WI38 (cell line): Measurements from ENCODE around the gene MOB3A.
A peak's percentile ranks its signal among the peaks of the same experiment; 100 is the strongest.
"Not testable (repeated sequence)": the region's sequence is repeated elsewhere in the genome, so short reads cannot be mapped to it uniquely, and the experiment has no call there.

ENCODE experiments used
- H3K4me3 ChIP-seq: 2 replicates; pipeline ENCODE4 v1.5.1; 2011; ENCODE audit warnings: low read depth, mild to moderate bottlenecking, control low read depth, low read length
- TF ChIP-seq, protein P1 (sequence below): IDR thresholded peaks from 2 replicates; pipeline ENCODE4 v1.5.1; 2012; ENCODE audit warnings: low read depth, mild to moderate bottlenecking, control low read depth, low read length

MOB3A gene

DNA sequence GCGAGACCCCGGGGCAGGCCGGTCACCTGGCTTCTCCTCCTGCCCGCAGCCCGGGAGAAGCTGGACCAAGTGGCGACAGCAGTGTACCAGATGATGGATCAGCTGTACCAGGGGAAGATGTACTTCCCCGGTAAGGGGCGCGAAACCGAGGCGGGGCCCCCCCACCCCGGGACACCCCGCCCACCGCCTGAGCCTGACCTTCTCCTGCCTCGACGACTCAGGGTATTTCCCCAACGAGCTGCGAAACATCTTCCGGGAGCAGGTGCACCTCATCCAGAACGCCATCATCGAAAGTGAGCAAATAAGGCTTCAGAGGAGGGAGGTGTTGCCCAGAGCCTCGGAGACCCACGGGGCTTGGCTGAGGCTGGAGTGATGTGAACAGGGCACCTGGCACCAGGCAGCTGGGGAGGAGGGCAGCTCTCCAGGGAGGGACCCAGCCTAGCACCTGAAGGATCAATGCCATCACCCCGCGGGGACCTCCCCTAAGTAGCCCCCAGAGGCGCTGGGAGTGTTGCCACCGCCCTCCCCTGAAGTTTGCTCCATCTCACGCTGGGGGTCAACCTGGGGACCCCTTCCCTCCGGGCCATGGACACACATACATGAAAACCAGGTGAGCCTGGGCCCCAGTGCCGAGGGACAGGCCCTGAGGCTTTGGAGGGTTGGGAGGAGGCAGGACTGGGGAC lies 1.2 kb upstream of the MOB3A start:
- H3K4me3 ChIP-seq, result peak overlapping the region; percentile 55
- TF ChIP-seq, protein P1, sequence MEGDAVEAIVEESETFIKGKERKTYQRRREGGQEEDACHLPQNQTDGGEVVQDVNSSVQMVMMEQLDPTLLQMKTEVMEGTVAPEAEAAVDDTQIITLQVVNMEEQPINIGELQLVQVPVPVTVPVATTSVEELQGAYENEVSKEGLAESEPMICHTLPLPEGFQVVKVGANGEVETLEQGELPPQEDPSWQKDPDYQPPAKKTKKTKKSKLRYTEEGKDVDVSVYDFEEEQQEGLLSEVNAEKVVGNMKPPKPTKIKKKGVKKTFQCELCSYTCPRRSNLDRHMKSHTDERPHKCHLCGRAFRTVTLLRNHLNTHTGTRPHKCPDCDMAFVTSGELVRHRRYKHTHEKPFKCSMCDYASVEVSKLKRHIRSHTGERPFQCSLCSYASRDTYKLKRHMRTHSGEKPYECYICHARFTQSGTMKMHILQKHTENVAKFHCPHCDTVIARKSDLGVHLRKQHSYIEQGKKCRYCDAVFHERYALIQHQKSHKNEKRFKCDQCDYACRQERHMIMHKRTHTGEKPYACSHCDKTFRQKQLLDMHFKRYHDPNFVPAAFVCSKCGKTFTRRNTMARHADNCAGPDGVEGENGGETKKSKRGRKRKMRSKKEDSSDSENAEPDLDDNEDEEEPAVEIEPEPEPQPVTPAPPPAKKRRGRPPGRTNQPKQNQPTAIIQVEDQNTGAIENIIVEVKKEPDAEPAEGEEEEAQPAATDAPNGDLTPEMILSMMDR, result no peak

DNA sequence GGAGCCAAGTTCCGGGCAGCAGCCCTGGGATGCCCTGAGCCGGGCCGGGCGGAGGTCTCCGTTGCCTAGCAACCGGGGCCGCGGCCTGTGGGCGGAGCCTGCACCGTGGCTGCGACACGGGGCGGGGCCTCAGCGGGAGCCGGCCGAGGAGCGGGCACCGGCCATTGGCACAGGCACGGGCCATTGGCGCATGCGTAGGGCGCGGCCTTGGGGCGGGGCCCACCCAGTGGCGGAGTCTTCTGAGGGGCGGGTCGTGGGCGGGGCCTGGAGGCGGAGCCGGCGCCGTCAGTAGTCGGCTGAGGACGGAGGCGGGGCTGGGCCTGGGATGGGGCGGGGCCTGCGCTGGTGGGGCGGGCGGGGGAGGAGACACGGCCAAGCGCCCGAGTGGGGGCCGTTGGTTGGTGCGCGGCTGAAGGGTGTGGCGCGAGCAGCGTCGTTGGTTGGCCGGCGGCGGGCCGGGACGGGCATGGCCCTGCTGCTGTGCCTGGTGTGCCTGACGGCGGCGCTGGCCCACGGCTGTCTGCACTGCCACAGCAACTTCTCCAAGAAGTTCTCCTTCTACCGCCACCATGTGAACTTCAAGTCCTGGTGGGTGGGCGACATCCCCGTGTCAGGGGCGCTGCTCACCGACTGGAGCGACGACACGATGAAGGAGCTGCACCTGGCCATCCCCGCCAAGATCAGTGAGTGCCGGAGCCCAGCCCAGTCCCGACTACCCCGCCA lies 515 bp upstream of the MOB3A start, which contains the start of gene IZUMO4:
Gene IZUMO4 (plus strand): TSS at position 436 of the 723 bp plus-strand sequence. CDS start 31 bp downstream, at position 467.
- TF ChIP-seq, protein P1, result peak; percentile 7; the same call in 1 of the 2 replicates

DNA sequence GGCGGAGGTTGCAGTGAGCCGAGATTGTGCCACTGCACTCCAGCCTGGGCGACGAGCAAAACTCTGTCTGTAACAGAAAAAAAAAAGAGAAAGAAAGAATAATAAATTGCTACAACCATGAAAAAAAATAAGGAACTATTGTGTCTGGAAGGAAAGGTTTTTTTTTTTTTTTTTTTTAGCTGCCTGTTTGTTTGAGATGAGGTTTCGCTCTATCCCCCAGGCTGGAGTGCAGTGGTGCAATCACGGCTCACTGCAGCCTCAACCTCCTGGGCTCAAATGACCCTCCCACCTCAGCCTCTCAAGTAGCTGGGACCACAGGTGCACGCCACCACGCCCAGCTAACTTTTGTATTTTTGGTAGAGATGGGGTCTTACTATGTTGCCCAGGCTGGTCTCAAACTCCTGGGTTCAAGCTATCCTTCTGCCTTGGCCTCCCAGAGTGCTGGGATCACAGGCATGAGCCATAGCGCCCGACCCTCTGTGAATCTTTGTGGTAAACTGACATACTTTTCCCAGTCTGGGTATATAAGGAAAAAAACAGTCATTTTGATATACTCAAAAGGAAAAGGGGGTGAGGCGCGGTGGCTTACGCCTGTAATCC lies 4.1 kb downstream of the MOB3A start:
- not testable (repeated sequence) for H3K4me3 ChIP-seq

More for the DNA sequence above, 515 bp upstream of the MOB3A start, which contains the start of gene IZUMO4:
- H3K4me3 ChIP-seq, result peak within 1 kb of the TSS; percentile 69

DNA sequence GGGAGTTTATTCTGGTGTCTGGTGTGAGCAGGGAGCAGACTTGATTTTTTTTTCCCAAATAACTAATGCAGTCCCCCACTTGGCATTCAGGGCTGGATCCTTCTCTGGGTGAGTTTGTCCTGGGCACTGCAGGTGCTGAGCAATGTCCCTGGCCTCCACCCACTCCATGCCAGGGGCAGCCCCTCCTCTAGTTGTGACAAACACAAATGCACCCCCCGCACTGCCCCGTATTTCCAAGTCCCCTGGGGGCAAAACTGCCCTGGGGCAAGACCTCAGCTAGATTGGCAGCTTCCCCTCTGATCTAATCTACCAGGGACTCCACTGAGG lies 6.4 kb downstream of the MOB3A start:
- no peak overlapping the region for H3K4me3 ChIP-seq

DNA sequence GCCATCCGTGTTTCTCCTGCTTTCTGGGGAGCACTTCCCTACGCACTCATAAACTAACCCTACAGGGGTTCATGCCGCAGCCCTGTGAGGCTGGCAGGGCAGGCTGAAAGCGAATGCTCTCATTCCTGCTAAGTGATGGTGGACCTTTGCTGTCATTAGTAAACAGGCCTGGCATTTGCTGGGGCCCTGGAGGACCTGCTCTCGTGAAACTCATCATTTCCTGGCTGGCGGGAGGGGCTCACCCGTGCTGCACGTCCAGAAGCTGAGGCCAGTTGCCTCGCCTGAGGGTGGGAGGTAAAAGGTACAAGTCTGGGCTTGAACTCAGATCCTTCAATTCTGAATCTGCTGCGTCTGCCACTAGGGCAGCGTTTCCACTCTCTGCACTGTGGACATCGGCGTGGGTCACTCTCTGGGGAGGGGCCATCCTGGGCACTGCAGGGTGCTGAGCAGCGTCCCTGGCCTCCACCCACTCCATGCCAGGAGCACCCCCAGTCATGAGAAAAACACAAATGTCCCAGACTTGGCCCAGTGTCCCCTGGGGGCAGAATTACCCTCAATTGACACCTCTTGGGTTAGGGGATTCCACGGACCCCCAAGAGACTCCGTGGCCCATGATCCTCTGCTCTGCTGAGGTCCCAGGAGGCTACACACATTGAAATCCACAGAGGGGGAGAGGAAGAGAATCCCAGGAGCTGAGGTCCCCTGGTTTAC lies 7.0 kb downstream of the MOB3A start:
- no peak overlapping the region for H3K4me3 ChIP-seq
- TF ChIP-seq, protein P1, result no peak

More for the DNA sequence above, 6.4 kb downstream of the MOB3A start:
- TF ChIP-seq, protein P1, result no peak

DNA sequence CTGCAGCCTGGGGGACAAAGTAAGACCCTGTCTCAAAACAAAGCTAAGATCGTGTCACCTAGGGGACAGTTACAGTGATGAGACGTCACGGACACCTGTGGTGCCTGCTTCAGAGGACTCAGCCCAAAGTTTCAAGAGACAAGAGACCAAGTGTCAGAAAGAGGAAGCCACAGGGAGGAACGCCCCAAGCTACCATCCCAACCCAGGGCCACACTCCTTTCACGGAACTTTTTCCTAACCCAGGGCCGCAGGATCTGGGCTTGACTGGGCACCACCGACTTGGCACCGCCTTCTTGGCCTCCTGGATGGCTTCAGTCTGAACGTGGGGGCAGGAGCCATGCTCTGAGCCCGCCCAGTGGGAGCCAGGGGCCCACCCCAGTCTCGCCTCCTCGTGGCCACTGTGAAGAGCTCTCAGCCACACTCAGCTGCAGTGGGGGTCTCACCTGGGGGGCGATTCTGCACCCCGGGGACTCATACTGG lies 8.5 kb downstream of the MOB3A start:
- no peak overlapping the region for H3K4me3 ChIP-seq
- TF ChIP-seq, protein P1, result no peak

DNA sequence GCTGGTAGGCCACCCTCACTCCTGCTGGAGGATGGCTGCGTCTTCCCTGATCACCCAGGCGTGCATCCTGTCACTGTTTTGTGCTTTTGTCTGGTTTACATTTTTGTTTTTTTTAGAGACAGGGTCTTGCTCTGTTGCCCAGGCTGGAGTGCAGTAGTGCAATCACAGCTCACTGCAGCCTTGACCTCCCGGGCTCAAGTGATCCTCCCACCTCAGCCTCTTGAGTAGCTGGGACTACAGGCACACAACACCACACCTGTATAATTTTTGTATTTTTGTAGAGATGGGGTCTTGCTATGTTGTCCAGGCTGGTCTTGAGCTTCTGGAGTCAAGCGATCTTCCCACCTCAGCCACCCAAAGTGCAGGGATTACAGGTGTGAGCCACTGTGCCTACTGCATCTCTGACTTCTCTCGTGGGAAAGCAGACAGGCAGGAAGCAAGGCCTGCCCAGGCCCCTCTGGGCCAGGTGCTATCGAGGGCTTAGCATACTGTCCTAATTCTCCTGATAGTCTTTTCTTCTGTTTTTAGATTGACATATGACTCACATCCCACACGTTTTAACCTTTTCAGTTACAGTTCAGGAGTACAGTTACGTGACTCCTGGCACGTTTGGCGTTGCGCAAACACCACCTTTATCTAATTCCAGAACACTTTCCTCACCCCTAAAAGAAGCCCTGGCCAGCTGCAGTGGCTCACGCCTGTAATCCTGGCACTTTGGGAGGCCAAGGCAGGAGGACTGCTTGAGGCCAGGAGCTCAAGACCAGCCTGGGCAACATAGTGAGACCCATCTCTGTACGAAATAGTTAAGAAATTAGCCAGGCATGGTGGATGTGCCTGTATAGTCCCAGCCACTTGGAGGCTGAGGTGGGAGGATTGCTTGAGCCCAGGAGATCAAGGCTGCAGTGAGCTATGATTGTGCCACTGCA lies 9.2 kb downstream of the MOB3A start:
- H3K4me3 ChIP-seq, result not testable (repeated sequence)
